Activated CD4-positive, alpha-beta T cell treated with anti-CD3 and anti-CD28 coated beads, Interleukin-2, amount 10 ng/mL, durations not matched to agents 7 days and 5 days (primary cell): Measurements from ENCODE around the gene BCL2. TPM values are rescaled to one million over a fixed set of nuclear protein-coding genes. Genes with fewer than 3 reads are reported as not detected.

Source experiments
- CTCF ChIA-PET: fragments of 350-600 bp; sonication (Branson Sonifier 250); formaldehyde crosslinking; loops from one replicate; lab custom pipeline; 2021; ENCODE audit warnings: antibody characterized with exemption; lab: Charles Lee
- POLR2A ChIA-PET: fragments of 350-600 bp; sonication (Branson Sonifier 250); formaldehyde crosslinking; loops from one replicate; lab custom pipeline; 2021; ENCODE audit warnings: antibody characterized with exemption; lab: Charles Lee
- DNase-seq: peaks from one replicate; pipeline ENCODE4 v3.0.0-alpha.2; 2020
- H3K27ac Mint-ChIP-seq: one replicate; pipeline ENCODE4 v1.8.0; 2021; ENCODE audit warnings: mild to moderate bottlenecking, moderate library complexity, mixed read lengths
- H3K27me3 Mint-ChIP-seq: one replicate; pipeline ENCODE4 v1.8.0; 2021; ENCODE audit warnings: mixed read lengths
- H3K36me3 Mint-ChIP-seq: one replicate; pipeline ENCODE4 v1.8.0; 2021; ENCODE audit warnings: low read depth, mixed read lengths
- H3K4me1 Mint-ChIP-seq: one replicate; pipeline ENCODE4 v1.8.0; 2021; ENCODE audit warnings: mixed read lengths
- H3K4me3 Mint-ChIP-seq: one replicate; pipeline ENCODE4 v1.8.0; 2021; ENCODE audit warnings: mild to moderate bottlenecking, moderate library complexity, mixed read lengths
- H3K9me3 Mint-ChIP-seq: one replicate; pipeline ENCODE4 v1.8.0; 2021; ENCODE audit warnings: mixed read lengths
- total RNA-seq, 2 experiments: library from RNA; stranded (reverse); gene quantifications; one replicate each; pipeline ENCODE4 v1.2.3, GENCODE V29; 2021

The BCL2 gene
- total RNA-seq, 2 experiments from 2014 or later, result 113 to 119 TPM

DNA sequence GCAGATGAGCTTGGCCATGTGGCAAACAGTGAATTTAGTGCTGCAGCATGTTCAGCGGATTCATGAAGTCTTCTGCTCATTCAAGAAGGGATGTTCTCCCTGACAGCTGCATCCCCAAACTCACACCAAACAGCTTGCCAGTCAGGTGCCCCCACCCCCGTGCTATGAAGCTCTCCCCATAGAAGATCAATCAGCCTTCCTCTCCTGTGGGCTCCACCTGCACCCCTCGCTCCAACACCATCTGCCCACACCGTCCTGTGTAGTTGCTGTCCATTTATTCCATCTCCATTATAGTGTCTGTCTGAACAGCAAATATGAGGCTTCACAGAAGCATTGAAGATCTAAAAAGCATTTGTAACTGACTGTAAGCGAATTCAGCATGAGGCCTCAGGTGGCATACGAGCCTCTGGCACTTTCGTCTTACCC lies 218.9 kb downstream of the BCL2 start:
- peaks cover 9% of the 10 kb centered on the region for H3K36me3 Mint-ChIP-seq
- no peak overlapping the region for H3K4me3 Mint-ChIP-seq
- peaks cover 70% of the 10 kb centered on the region for H3K4me1 Mint-ChIP-seq
- CTCF ChIA-PET, result interaction anchor here (1.1 to 1.5 kb wide), 3 partner anchors 14 to 218 kb away, joined by 3 to 11 read pairs (median 4); no protein-coding TSS in a partner anchor
- H3K27me3 Mint-ChIP-seq, result peaks cover 15% of the 10 kb centered on the region
- H3K27ac Mint-ChIP-seq, result no peak overlapping the region
- POLR2A ChIA-PET, result no interaction called here
- H3K9me3 Mint-ChIP-seq, result peaks cover 16% of the 10 kb centered on the region
- DNase-seq, result no peak

DNA sequence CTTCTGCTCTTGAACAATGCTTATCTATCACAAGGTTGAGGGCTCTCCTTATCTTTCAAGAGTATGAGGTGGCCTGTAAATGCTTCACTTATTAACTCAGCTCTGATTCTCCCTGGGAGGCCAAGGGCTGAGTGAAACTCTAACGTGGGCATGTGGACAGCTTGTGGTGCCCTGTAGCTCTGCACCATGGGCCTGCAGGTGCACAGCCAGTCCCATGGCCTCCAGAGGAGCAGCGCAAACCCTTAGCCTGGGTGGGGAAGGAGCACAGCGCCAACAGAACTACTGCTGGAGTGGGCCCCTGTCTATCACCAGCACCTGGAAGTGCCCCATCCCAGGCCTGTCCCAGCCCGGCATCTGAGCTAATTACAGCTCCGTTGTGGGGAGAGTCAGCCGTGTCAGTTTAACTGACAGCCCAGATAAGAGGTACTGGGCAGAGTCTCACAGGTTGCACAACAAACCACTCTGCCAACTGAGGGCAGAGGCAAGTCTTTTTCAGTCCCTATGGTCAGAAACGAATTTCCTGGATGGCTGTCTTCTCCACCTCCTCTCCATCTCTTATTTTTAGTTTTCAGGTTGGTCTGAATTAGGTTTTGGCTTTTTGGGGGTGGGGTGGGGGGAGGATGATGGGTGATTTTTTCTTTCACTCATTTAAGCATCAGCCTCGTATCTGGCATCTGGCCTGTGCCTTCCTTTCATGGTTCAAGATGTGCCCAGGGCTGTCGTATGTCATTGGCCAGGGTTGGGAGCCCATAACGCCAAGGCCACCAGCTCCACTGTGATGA lies 219.5 kb downstream of the BCL2 start:
- peaks cover 19% of the 10 kb centered on the region for H3K27me3 Mint-ChIP-seq
- peaks cover 68% of the 10 kb centered on the region for H3K4me1 Mint-ChIP-seq
- H3K27ac Mint-ChIP-seq, result peak overlapping the region; percentile 65
- no peak overlapping the region for H3K4me3 Mint-ChIP-seq
- H3K36me3 Mint-ChIP-seq, result peaks cover 9% of the 10 kb centered on the region
- no peak for DNase-seq
- CTCF ChIA-PET, result interaction anchor here (1.1 to 1.2 kb wide), 3 partner anchors 12 to 218 kb away, joined by 3 to 5 read pairs (median 4); no protein-coding TSS in a partner anchor
- POLR2A ChIA-PET, result no interaction called here
- peaks cover 12% of the 10 kb centered on the region for H3K9me3 Mint-ChIP-seq

DNA sequence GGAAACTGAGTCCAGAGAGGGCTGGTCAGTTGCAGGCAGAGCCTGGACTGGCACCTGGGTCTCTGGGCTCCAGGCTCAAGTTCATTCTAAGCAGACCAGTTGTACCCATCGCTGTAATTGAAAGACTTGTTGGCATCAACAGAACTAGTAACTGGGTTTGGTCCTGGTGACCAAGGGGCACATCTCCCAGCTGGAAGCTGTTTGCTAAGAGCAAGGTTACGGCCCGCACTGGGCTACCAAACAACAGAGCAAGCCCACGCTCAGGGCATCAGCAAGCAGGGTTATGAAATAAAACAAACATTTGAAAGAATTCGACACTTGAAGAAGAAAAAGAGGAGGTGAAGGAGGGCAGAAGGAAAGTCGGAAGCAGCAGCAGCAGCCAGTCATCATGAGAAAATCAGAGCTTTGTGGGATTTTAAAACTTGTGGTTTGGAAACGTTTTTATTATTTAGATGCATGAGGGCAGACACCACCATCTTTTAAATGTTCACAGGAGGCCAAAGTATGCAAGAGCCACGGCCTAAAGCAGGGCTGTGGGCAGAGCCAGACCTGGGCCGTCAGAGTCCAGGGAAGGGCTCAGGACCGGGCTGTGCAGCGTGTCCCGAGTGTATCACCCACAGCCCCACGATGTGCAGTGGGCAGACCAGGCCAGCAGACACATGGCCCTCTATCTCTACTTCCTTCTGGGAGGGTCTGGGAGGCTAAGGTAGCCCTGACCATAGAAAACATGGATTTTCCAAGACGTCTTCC lies 220.3 kb downstream of the BCL2 start:
- no peak for DNase-seq
- Mint-ChIP-seq H3K4me1 (peaks cover 64% of the 10 kb centered on the region), H3K36me3 (peaks cover 9% of the 10 kb centered on the region), H3K9me3 (peaks cover 11% of the 10 kb centered on the region), H3K27ac (peak overlapping the region; percentile 83), H3K27me3 (peaks cover 23% of the 10 kb centered on the region), H3K4me3 (peak overlapping the region; percentile 20)
- ChIA-PET POLR2A (no interaction called here), CTCF (interaction anchor here (1.2 to 1.3 kb wide), 2 partner anchors 11 to 19 kb away, joined by 3 to 5 read pairs; no protein-coding TSS in a partner anchor)

DNA sequence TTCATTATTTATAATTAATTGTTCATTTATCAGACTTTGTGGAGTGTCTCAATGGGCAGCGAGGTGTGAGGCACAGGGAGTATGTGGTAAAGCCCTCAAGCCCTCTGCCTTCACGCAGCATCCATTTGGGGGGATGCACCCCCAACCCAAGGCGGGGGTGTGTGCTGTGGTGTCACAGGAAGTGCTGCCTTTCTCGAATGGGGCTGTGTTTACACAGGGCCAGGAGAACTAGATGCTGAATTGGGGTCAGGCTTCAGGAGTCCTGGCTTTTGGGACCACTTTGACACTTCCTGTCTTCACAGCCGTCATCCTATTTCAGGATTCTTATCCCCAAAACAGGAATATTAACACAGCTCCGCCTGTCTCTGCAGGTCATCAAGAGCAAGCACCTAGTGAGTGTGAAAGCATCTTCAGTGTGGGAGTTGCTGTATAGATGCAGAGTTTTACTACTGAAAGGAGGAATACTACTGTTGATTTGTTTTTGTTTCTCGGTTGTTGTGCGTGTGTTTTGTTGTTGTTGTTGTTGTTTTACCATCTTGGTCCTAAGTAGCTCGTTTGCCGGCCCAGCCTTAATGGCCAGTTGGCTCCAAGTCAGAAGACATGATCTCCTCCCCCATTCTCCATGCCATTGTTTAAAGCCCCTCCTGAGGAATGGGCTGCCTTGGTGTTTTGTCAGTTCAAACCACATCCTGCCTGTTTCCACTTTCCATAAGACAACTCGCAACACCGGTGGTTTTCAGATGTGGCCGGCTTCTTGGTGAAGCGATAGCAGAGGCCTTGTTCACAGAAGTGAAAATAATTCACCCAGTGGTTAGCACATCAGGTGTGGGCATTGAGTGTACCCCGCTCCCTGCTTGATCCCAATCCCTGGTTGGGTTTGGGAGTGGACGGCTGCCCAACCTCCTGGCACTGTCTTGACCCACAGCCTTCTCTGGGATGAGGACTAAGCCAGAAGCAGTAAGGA lies 221.3 kb downstream of the BCL2 start:
- H3K27ac Mint-ChIP-seq, result peak overlapping the region; percentile 83

DNA sequence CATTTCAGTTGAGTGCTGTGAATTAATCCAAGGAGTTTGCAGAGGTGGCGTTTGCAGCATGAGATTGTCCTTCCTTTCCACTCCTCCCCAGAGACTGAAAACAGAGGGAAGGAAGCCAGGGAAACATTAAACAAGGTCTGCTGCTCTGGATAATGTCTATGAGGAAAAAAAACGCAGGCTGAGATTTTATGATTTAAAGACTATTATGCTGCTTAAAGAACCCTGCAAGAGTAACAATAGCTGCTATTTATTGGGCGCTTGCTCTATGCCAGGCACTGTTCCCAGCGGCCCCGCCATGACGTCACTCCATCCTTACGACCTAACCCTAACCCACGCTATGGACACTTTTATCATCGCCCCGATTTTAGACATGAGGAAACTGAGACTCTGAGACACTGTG lies 222.4 kb downstream of the BCL2 start:
- Mint-ChIP-seq H3K36me3 (peaks cover 5% of the 10 kb centered on the region), H3K9me3 (peaks cover 2% of the 10 kb centered on the region), H3K27ac (no peak overlapping the region), H3K4me3 (no peak overlapping the region), H3K27me3 (peaks cover 30% of the 10 kb centered on the region), H3K4me1 (peaks cover 53% of the 10 kb centered on the region)
- DNase-seq, result no peak
- ChIA-PET CTCF (interaction anchor here (1.3 kb wide), 1 partner anchor 221 kb away, joined by 4 read pairs; no protein-coding TSS in a partner anchor), POLR2A (no interaction called here)

More for the DNA sequence above, 221.3 kb downstream of the BCL2 start:
- DNase-seq, result peak; percentile 82
- ChIA-PET POLR2A (no interaction called here), CTCF (interaction anchor here (1.3 kb wide), 1 partner anchor 18 kb away, joined by 3 read pairs; no protein-coding TSS in a partner anchor)
- Mint-ChIP-seq H3K27me3 (peaks cover 30% of the 10 kb centered on the region), H3K4me1 (peaks cover 61% of the 10 kb centered on the region), H3K4me3 (peak overlapping the region; percentile 49), H3K36me3 (peaks cover 9% of the 10 kb centered on the region), H3K9me3 (peaks cover 7% of the 10 kb centered on the region)

DNA sequence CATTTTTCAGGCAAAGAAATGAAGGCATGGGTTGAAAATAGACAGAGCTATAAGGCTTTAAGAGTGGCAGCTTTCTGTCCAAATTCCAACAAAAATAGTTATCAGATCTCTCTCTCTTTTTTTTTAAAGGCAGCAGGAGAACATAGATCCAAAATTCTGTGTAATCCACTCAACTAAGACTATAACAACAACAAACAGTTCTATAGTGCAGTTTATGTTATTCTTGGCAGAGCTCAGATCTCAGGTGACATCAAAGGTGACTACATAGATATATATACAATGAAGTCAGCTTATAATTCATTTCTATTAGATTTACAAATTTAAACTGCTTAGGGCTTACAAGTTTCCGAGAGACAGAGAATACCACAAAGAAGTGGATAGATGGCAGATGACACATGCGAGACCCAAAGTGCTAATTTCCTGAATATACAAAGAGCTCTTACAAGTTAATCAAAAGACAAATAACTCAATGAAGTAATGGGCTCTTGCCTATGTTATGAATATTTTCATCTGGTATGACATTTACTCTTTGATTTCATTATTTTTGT lies 223.2 kb downstream of the BCL2 start:
- DNase-seq, result no peak
- Mint-ChIP-seq H3K4me1 (peaks cover 47% of the 10 kb centered on the region), H3K4me3 (no peak overlapping the region), H3K36me3 (peaks cover 2% of the 10 kb centered on the region), H3K27ac (no peak overlapping the region), H3K27me3 (peaks cover 30% of the 10 kb centered on the region), H3K9me3 (no peaks in the 10 kb centered on the region)
- ChIA-PET CTCF (interaction anchor here (0.6 to 1.3 kb wide), 2 partner anchors 47 to 222 kb away, joined by 3 to 4 read pairs; no protein-coding TSS in a partner anchor), POLR2A (no interaction called here)

DNA sequence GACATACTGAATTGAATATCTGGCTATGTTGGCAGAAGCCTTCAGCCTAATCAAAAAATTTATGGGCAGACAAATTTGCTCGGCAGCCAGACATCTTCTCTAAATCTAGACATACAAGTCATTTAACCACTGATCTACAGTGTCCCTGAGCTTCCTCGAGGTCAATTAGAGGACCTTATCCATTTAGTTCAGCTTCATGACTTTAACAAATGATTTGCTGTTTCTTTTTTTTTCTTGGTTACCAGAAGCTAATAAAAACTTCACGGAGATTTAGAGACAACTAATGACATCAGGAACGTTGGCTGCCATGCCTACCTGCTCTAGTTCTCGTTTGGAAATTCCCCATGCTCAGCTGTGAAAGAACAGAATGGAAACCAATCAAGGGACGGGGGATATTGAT lies 223.8 kb downstream of the BCL2 start:
- Mint-ChIP-seq H3K9me3 (no peaks in the 10 kb centered on the region), H3K36me3 (peaks cover 2% of the 10 kb centered on the region), H3K4me1 (peaks cover 45% of the 10 kb centered on the region), H3K27ac (no peak overlapping the region), H3K27me3 (peaks cover 30% of the 10 kb centered on the region), H3K4me3 (no peak overlapping the region)
- DNase-seq, result no peak
- POLR2A ChIA-PET, result no interaction called here
- CTCF ChIA-PET, result interaction anchor here (0.6 to 1.3 kb wide), 2 partner anchors 11 to 47 kb away, joined by 3 read pairs; no protein-coding TSS in a partner anchor

DNA sequence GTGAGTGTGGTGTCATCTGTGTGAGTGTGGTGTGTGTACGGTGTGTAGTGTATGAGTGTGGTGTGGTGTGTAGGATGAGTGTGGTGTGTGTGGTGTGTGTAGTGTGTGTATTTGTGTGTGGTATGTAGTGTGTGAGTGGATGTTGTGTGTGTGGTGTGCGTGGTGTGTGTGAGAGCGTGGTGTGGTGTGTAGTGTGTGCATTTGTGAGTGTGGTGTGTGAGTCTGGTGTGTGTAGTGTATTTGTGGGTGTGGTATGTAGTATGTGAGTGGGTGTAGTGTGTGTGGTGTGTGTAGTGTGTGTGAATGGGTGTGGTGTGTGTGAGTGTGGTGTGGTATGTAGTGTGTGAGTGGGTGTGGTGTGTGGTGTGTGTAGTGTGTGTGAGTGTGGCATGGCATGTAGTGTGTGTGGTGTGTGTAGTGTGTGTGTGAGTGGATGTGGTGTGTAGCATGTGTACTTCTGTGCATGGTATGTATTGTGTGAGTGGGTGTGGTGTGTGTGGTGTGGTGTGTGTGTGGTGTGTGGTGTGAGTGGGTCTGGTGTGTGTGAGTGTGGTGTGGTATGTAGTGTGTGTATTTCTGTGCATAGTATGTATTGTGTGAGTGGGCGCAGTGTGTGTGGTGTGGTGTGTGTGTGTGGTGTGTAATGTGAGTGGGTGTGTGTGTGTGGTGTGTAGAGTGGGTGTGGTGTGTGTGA lies 227.8 kb downstream of the BCL2 start:
- Mint-ChIP-seq H3K27me3 (peaks cover 38% of the 10 kb centered on the region), H3K4me1 (peaks cover 6% of the 10 kb centered on the region), H3K36me3 (no peaks in the 10 kb centered on the region), H3K4me3 (no peak overlapping the region), H3K27ac (no peak overlapping the region), H3K9me3 (no peaks in the 10 kb centered on the region)
- DNase-seq, result no peak
- ChIA-PET POLR2A (no interaction called here), CTCF (no interaction called here)

DNA sequence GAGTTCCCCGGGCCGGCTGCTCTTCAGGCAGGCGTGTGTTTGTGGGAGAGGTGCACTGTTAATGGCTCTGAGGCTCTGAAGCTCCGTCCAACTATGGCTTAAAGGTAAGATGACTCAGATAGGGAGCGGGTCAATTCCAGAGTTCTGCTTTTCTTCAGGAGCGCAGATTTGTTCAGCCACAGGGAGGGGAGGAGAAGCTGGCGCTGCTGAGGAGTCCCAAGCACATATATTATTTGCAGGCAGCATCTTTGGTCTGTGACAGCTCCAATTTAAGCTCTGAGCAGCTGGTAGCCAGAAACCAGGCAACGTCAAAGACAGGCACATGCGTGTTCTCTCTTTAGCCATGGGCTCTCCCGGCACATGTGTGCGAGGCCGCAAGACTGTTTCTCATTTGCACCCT lies 229.2 kb downstream of the BCL2 start:
- H3K4me3 Mint-ChIP-seq, result no peak overlapping the region
- CTCF ChIA-PET, result interaction anchor here (0.9 kb wide), 1 partner anchor 74 kb away, joined by 3 read pairs; no protein-coding TSS in a partner anchor
- H3K4me1 Mint-ChIP-seq, result peaks cover 2% of the 10 kb centered on the region
- no peaks in the 10 kb centered on the region for H3K36me3 Mint-ChIP-seq
- DNase-seq, result no peak
- no peaks in the 10 kb centered on the region for H3K9me3 Mint-ChIP-seq
- POLR2A ChIA-PET, result no interaction called here
- H3K27me3 Mint-ChIP-seq, result peaks cover 30% of the 10 kb centered on the region
- H3K27ac Mint-ChIP-seq, result no peak overlapping the region

DNA sequence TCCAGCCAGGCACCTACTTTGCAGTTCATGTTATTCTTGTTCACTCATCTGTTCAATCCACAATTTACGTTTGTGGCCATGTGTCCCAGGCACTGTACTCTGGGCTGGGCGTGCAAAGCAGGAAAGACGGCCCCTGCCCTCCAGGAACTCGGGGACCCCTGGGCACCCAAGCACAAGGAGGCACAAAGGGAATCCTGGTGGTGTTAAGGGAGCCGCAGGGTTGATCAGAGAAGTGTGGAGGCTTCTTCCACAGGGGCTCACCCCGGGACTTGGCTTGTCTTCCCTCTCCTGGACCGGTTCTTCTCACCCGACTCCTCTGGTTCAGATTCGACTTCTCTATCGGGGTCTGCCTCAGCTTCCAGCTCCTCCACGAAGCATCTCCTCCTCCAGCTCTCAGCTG lies 230.5 kb downstream of the BCL2 start:
- ChIA-PET POLR2A (no interaction called here), CTCF (interaction anchor here (0.6 to 2.0 kb wide), 3 partner anchors 12 to 73 kb away, joined by 3 to 4 read pairs (median 3); no protein-coding TSS in a partner anchor)
- peaks cover 23% of the 10 kb centered on the region for H3K27me3 Mint-ChIP-seq

DNA sequence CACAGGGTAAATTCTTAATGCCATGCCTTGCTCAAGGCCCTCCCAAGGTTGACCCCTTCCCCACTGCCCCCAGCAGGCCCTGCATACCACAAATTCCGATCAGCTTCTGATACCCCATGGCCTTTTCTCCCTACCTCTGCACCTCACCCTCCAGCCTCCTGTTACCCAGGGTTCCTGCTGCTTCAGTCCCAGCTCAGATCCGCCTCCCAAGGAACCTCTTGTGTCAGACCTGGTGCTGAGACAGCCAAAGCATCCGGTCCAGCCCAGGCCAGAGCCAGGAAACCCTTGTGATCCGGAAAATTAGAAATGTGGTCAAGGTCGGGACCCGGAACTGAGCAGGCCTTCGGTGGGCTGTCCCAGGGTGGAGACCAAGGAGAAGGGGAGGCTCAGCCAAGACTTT lies 231.3 kb downstream of the BCL2 start:
- no peaks in the 10 kb centered on the region for H3K36me3 Mint-ChIP-seq
- peaks cover 18% of the 10 kb centered on the region for H3K27me3 Mint-ChIP-seq
- ChIA-PET POLR2A (no interaction called here), CTCF (interaction anchor here (0.6 to 2.0 kb wide), 3 partner anchors 11 to 50 kb away, joined by 3 to 5 read pairs (median 4); no protein-coding TSS in a partner anchor)
- DNase-seq, result no peak
- H3K4me1 Mint-ChIP-seq, result no peaks in the 10 kb centered on the region
- no peak overlapping the region for H3K27ac Mint-ChIP-seq
- H3K9me3 Mint-ChIP-seq, result no peaks in the 10 kb centered on the region
- H3K4me3 Mint-ChIP-seq, result no peak overlapping the region

More for the DNA sequence above, 230.5 kb downstream of the BCL2 start:
- H3K27ac Mint-ChIP-seq, result no peak overlapping the region
- H3K4me3 Mint-ChIP-seq, result no peak overlapping the region
- DNase-seq, result no peak
- peaks cover 2% of the 10 kb centered on the region for H3K4me1 Mint-ChIP-seq
- H3K36me3 Mint-ChIP-seq, result no peaks in the 10 kb centered on the region
- no peaks in the 10 kb centered on the region for H3K9me3 Mint-ChIP-seq
